GM12864 (cell line): ENCODE data around the gene LARP4B.

ENCODE experiments used
- DNase-seq: peaks from one replicate; pipeline ENCODE4 v3.0.0-alpha.2; 2011; ENCODE audit warnings: low read depth
- H3K4me3 ChIP-seq: 2 replicates; pipeline ENCODE4 v1.5.1; 2011; ENCODE audit warnings: mild to moderate bottlenecking, low read depth, low read length, control low read depth
- CTCF ChIP-seq: IDR thresholded peaks from 2 replicates; pipeline ENCODE4 v1.5.1; 2011; ENCODE audit warnings: low read depth, mild to moderate bottlenecking, moderate library complexity, low read length, control low read depth, inconsistent platforms; ENCODE audit errors: missing control alignments

Gene LARP4B

DNA sequence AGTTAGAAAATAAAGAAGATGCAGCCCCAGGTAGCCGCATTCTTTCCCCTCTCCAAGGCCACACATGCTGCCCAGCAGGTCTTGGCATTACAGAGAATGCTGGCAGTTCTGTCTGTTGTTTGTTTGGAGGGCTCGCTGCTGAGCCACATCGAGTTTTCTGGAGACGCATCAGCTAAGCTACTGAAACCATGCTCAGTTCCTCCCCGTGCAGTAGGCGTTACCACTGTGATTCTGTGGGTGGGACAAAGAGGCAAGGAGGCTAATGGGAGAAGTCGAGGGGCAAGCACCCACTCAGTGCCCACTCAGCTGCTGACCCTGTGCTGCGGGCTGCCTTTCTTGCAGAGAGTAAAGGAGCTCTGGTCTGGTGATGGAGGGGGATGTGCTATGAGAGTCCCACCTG, 41.3 kb upstream of the LARP4B start:
- no peak overlapping the region for H3K4me3 ChIP-seq
- TF ChIP-seq CTCF = no peak
- no peak for DNase-seq

DNA sequence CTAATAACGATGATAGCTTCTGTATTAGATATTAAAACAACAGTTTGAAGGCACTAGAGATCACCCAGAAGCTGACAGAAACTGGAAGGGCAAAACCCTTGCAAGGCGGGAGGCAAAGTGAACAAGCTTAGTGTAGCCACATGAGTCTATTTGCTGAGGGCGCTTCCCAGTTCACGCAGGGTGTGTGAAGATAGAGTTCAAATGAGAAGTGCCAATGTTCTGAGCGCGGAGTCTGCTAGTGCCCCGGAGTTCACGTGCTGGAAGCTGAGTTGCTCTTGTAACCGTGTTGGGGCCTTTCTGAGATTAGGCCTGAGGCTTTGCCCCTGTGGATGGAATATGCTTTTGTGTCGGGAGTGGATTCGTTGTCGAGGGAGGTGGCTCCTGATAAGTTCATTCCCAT, 40.1 kb upstream of the LARP4B start:
- TF ChIP-seq CTCF = no peak
- H3K4me3 ChIP-seq = no peak overlapping the region
- no peak for DNase-seq

DNA sequence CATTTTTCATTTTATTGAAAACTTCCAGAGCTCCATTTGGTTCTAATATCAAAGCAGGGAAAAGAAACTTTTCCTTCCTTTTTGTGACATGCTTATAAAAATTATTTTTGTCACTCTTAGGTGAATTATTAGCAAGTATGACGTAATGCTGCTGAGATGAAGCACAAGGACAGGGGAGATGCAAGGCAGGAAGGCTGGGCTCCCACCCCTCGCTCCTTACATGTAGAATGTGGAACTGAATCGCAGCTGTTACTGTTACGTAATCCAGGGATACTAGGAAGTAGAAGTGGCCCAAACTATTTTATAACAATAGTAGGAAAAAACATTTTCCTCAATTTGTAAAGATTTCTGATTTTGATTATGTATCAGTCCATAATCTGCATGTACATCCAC, 39.6 kb upstream of the LARP4B start:
- no peak for DNase-seq
- no peak overlapping the region for H3K4me3 ChIP-seq

GRCh38 chr10:970311-971149, 39.0 kb upstream of the LARP4B start:
- no peak overlapping the region for H3K4me3 ChIP-seq
- no peak for DNase-seq
- no peak for TF ChIP-seq CTCF

More for the DNA sequence above, 39.6 kb upstream of the LARP4B start:
- no peak for TF ChIP-seq CTCF

DNA sequence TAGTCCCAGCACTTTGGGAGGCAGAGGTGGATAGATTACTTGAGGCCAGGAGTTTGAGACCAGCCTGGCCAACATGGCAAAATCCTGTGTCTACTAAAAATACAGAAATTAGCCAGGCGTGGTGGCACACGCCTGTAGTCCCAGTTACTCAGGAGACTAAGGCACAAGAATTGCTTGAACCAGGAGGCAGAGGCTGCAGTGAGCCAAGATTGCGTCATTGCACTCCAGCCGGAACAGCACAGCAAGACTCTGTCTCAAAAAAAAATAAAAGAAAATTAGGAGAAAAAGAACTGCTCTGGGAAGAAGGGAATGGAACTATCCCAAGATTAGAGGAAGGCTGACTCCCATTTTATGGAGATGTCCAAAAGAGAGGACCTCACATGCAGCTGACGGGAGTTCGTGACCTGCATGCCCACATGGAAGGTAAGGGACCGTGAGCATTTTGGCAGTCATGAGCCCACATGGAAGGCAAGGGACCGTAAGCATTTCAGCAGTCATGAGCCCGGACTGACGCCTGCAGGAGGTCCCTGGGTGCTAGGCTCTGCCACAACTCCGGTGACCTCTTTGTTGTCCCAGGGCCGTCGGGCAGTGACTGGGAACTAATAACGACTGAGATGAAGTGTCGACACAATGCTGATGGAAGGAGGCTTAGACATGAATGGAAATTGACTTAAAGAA, 38.1 kb upstream of the LARP4B start:
- TF ChIP-seq CTCF = no peak
- no peak overlapping the region for H3K4me3 ChIP-seq
- no peak for DNase-seq

DNA sequence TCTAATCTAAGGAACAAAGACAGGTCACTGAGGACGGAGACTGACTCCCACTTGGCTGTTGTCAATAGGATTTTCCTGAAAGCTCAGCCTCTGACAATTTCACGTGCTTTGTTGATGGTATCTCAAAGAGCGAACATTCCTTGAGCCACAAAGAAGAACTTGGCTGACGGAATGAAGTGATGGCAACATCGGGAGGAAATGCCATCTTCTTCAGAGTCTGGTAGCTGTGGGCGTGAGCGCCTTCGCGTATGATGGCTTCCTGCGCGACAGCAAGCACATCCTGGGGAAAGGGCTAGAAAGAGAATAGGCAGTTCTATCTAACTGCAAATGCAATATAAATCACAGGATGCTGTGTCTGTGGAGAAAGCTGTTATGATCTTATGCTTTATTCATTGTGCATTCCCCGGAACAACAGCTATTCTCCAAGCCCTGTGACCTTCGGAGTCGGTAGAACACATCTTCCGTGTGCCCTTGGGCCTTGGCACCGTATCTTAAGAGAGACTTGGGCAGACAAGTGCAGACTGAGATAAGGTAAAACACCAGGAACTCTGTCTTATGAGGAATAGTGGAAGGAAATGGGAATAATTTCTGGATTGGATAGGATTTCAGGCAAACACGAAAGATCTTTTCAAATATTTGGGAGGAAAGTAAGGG, 37.2 kb upstream of the LARP4B start:
- DNase-seq = no peak
- TF ChIP-seq CTCF = no peak
- H3K4me3 ChIP-seq = no peak overlapping the region
